Upper lobe of left lung (tissue), 4 donors: ENCODE data around the gene TSLP.

ENCODE experiments used
- CTCF ChIP-seq, 6 experiments: fragments of 450-650 bp in 4 of 6; fragments of 200-600 bp in 2 of 6; sonication (generic) in 2 of 6; IDR thresholded peaks; one replicate each; pipeline ENCODE4 v1.5.1; 2016 to 2019; ENCODE audit warnings: antibody characterized with exemption in 6 of 6
- EP300 ChIP-seq, 4 donors: sonication (generic); formaldehyde crosslinking; IDR thresholded peaks; one replicate each; pipeline ENCODE4 v1.5.1; 2017; ENCODE audit warnings: antibody characterized with exemption in 4 of 4, control low read depth in 2 of 4
- POLR2A ChIP-seq, 4 donors: fragments of 450-650 bp; IDR thresholded peaks; one replicate each; pipeline ENCODE4 v1.5.1; 2016 to 2017; ENCODE audit warnings: antibody characterized with exemption in 4 of 4, mild to moderate bottlenecking in 2 of 4
- POLR2AphosphoS5 ChIP-seq, 2 donors: sonication (generic); formaldehyde crosslinking; IDR thresholded peaks; one replicate each; pipeline ENCODE4 v1.5.1; 2017; ENCODE audit warnings: antibody characterized with exemption in 2 of 2

GRCh38 chr5:111071413-111071812 lies at the start of gene TSLP:
- TF ChIP-seq CTCF (IDR thresholded peaks at IDR 0.05) = no peak
- no peak for TF ChIP-seq EP300 (IDR thresholded peaks at IDR 0.05)
- TF ChIP-seq POLR2AphosphoS5 (IDR thresholded peaks at IDR 0.05) = no peak
- no peak for TF ChIP-seq POLR2A (IDR thresholded peaks at IDR 0.05)
